ENCODE data around the gene PCNX2.

PCNX2 gene

DNA sequence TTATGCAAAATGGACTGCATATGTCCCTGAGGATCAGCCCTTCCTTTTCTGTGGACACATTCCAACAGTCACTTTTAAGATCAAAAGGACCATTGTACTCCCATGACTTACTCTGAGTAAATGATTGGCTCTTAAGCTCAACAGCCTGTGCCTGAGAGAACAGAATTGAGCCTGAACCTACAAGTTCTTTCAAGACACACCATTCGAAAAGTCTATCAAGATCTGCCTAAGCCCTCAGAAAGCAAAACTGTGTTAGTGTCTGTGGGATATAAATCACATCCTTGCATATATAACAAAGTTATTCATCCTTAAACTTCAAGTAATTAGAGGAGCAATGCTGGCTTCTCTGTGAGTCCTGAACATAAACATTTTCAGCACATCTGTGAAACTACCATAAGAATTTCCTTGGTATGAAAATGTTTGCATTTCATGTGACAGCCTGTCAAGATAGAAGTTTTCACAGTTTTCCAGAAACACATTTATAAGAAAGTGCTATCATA lies 41.6 kb downstream of the PCNX2 start:
- Mint-ChIP-seq H3K9me3 (no peaks in the 10 kb centered on the region), H3K36me3 (peaks cover 33% of the 10 kb centered on the region), H3K27ac (no peak overlapping the region), H3K4me3 (no peak overlapping the region), H3K27me3 (no peaks in the 10 kb centered on the region), H3K4me1 (no peaks in the 10 kb centered on the region)
- no peak for ATAC-seq

DNA sequence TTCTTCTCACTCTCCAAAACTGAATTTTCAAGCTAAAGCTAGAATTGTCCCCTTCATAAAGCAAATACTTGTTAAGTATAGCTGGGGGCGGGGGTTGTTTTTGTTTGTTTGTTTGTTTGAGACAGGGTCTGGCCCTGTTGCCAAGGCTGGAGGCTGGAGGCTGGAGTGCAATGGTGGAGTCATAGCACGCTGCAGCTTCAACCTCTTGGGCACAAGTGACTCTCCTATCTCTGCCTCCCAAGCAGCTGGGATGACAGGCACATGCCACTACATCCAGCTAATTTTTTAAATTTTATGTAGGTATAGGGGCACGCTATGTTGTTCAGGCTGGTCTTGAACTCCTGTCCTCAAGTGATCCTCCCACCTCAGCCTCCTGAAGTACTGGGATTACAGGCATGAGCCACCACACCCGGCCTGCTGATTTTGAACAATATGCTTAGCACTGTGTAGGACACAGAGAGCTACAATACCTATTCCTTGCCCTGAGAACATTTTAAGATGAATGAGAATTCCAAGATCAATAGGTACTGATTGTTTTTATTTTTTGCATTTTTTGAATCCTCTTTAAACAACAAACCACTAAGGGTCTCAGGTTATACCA lies 42.2 kb downstream of the PCNX2 start:
- Mint-ChIP-seq H3K36me3 (peaks cover 33% of the 10 kb centered on the region), H3K9me3 (no peaks in the 10 kb centered on the region), H3K27ac (no peak overlapping the region), H3K4me1 (no peaks in the 10 kb centered on the region), H3K27me3 (no peaks in the 10 kb centered on the region), H3K4me3 (no peak overlapping the region)
- ATAC-seq: no peak

DNA sequence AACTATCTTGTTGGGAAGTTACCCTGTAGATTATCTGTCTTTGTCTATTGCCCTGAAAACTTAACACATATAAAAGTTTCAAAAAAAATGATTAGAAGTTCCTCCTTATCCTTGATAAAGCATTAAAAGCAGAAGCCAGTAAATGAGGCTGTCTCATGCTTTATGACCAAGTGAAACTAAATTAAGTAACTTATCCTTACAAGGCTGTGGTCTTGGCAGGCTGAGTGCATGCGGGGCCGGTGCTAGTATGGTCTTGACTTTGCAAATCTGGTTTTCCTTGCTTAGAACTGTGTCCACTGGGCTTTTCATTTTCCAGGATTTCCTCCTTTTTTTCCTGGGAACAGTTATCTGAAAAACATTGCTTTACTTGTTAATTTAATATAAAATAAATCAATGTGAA lies 43.1 kb downstream of the PCNX2 start:
- H3K36me3 Mint-ChIP-seq: peaks cover 29% of the 10 kb centered on the region
- H3K4me1 Mint-ChIP-seq: no peaks in the 10 kb centered on the region
- no peaks in the 10 kb centered on the region for H3K9me3 Mint-ChIP-seq
- H3K27me3 Mint-ChIP-seq: no peaks in the 10 kb centered on the region
- ATAC-seq: no peak
- no peak overlapping the region for H3K4me3 Mint-ChIP-seq
- H3K27ac Mint-ChIP-seq: no peak overlapping the region

DNA sequence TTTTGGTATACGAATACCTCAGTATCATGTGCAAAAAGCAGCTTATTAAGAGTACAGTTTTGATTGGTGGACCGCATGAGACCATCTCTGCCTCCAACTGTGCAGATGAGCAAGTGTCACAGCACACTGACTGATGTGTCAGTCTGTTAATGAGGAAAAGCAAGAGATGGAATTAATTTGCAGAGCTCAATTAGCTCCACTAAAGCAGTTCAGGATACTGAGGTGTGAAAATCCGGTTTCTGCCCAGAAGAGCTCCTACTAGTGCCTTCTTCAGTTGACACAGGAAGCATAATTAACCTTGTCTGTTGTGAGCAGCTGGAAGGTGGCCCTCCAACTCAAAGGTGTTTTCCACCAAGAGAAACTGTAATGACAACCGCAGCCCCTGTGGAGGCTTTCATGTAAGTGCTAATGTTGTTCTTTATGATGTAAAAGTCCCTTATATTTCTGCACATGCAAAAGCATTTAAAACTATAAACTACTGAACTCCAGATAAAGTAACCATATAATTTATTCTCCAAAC lies 44.3 kb downstream of the PCNX2 start:
- no peak overlapping the region for H3K4me3 Mint-ChIP-seq
- H3K9me3 Mint-ChIP-seq: no peaks in the 10 kb centered on the region
- no peak overlapping the region for H3K27ac Mint-ChIP-seq
- no peaks in the 10 kb centered on the region for H3K27me3 Mint-ChIP-seq
- no peaks in the 10 kb centered on the region for H3K4me1 Mint-ChIP-seq
- peaks cover 29% of the 10 kb centered on the region for H3K36me3 Mint-ChIP-seq
- no peak for ATAC-seq

DNA sequence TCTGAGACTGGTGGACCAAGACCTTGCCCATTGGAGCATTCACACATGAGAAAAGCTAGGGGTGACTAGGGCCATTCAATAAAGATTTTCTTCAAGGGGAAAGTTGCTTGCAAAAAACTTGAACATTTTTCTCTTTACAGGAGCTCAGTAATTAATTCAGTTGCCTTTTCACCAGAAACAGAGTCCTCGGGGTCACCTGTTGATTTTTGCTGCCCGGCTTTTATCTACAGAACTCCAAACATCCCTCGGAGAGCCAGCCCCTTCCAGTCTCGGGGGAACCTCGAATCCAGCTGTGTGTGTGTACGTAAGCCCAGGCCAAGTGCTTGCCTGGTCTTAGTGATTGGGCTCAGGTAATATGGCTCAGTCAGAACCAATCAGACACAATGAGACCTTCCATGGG lies 47.5 kb downstream of the PCNX2 start:
- H3K36me3 Mint-ChIP-seq: peaks cover 40% of the 10 kb centered on the region
- ATAC-seq: no peak
- no peak overlapping the region for H3K27ac Mint-ChIP-seq
- no peaks in the 10 kb centered on the region for H3K9me3 Mint-ChIP-seq
- no peaks in the 10 kb centered on the region for H3K27me3 Mint-ChIP-seq
- no peak overlapping the region for H3K4me3 Mint-ChIP-seq
- H3K4me1 Mint-ChIP-seq: no peaks in the 10 kb centered on the region

DNA sequence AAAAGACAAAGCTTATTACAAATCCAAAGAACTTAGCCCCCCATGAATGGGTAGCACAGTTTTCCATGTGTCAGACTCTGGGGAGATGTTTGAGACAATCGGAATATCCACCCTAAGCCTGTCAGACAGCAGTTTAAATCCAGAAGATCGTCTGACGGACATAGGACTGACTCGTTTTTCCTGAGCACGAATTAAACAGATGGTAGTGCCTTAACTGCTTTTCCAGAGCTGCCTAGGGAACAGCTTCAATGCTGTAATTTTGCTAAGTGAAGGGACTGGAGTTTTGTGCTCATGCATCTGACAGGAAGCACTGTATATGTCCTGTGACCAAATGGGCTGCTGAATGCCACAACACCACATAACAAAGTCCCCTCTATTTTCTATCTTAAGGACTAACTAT lies 48.6 kb downstream of the PCNX2 start:
- no peak overlapping the region for H3K27ac Mint-ChIP-seq
- H3K27me3 Mint-ChIP-seq: no peaks in the 10 kb centered on the region
- no peak overlapping the region for H3K4me3 Mint-ChIP-seq
- no peak for ATAC-seq
- H3K36me3 Mint-ChIP-seq: peaks cover 40% of the 10 kb centered on the region
- H3K4me1 Mint-ChIP-seq: no peaks in the 10 kb centered on the region
- no peaks in the 10 kb centered on the region for H3K9me3 Mint-ChIP-seq

DNA sequence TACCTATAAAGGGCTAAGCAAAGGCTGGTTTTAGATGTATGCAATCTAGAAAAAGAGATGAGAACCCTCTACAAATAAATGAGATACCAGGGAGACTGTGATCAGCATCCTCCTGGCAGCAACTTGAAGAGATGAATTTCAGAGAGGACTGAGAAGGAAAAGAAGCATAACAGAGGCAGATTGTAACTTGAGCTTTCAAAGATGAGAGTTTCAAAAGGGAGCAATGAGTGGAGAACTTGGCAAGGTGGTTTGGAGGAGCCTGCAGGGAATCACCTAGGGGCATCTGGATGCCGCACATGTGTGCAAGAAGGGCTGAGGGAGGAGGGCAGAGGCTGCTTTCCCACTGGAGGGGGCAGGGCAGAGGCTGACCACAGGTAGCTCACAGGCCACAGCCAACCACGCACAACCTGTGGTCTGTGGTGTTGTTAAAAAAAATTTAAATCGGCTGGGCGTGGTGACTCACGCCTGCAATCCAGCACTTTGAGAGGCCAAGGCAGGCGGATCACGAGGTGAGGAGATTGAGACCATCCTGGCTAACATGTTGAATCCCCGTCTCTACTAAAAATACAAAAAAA lies 50.2 kb downstream of the PCNX2 start:
- H3K4me1 Mint-ChIP-seq: no peaks in the 10 kb centered on the region
- H3K27me3 Mint-ChIP-seq: no peaks in the 10 kb centered on the region

DNA sequence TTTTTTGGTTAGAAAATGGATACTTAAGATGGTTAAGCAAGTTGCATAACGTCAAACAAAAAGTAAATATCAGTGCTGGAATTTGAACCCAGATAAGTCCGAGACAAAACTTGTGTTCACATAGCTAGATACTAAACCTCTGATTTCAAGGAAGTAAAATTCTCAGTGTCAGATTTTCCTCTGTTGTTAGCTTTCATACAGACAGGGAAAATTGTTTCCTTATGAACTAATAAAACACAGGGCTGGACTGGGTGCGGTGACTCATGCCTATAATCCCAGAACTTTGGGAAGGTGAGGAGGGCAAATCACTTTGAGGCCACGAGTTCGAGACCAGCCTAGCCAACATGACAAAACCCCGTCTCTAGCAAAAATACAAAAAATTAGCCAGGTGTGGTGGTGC lies 51.3 kb downstream of the PCNX2 start:
- no peak overlapping the region for H3K27ac Mint-ChIP-seq
- H3K36me3 Mint-ChIP-seq: peaks cover 25% of the 10 kb centered on the region
- no peaks in the 10 kb centered on the region for H3K27me3 Mint-ChIP-seq
- H3K4me1 Mint-ChIP-seq: no peaks in the 10 kb centered on the region
- H3K4me3 Mint-ChIP-seq: no peak overlapping the region
- ATAC-seq: no peak
- no peaks in the 10 kb centered on the region for H3K9me3 Mint-ChIP-seq

More for the DNA sequence above, 50.2 kb downstream of the PCNX2 start:
- Mint-ChIP-seq H3K27ac (no peak overlapping the region), H3K36me3 (peaks cover 36% of the 10 kb centered on the region), H3K9me3 (no peaks in the 10 kb centered on the region), H3K4me3 (no peak overlapping the region)
- ATAC-seq: no peak

DNA sequence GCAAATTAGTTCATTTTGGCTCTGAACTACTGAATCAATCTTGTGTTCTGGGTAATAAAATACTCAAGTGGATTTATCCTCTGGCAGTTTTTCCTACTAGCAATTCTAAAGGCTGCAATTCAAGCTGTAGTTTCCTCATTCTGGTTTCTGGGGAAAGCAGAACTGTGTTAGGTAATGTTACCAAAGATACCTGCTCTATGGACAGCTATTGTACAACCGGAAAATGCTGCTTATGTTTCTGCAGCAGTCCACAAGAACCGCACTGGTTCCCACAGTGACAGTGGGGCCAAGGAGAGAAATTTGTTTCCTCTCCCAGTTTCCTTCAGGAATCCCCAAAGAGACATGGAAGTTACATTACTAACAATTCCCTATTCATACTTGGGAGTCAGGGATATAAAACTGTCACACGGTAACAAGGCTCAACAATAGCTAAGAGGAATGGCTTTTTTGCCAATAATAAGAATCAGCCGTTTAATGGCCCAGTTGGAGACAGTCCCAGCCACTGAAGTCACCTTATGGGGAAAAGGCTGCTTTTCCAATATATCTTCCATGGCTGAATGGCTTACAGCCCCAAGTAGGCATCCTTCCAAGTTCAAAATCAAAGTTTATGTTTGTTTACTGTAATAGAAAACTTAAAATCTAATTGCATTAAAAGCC lies 52.6 kb downstream of the PCNX2 start:
- no peak for ATAC-seq
- no peaks in the 10 kb centered on the region for H3K4me1 Mint-ChIP-seq
- no peaks in the 10 kb centered on the region for H3K9me3 Mint-ChIP-seq
- no peak overlapping the region for H3K4me3 Mint-ChIP-seq
- H3K27me3 Mint-ChIP-seq: no peaks in the 10 kb centered on the region
- no peak overlapping the region for H3K27ac Mint-ChIP-seq
- H3K36me3 Mint-ChIP-seq: peaks cover 18% of the 10 kb centered on the region

DNA sequence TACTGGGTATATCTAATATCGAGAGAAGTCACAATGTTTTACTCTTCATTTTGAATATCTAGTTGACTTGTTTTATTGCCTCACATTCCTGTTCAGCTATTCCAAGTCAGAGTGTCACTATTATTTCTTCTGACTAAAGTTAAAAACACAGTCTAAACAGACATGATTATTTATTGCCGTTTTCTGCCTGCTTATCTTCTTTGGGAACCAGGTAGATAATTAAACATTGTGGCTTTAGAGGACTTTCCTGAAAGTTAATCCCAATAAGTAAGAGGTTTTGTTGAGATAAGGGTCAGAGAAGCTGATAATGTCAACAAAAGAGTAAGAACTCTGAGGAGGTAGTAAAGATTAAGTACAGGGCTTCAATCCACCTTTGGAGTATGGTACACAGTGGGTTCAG lies 53.8 kb downstream of the PCNX2 start:
- Mint-ChIP-seq H3K4me3 (no peak overlapping the region), H3K27ac (no peak overlapping the region), H3K36me3 (peaks cover 23% of the 10 kb centered on the region), H3K27me3 (no peaks in the 10 kb centered on the region), H3K9me3 (no peaks in the 10 kb centered on the region), H3K4me1 (no peaks in the 10 kb centered on the region)
- ATAC-seq: no peak

DNA sequence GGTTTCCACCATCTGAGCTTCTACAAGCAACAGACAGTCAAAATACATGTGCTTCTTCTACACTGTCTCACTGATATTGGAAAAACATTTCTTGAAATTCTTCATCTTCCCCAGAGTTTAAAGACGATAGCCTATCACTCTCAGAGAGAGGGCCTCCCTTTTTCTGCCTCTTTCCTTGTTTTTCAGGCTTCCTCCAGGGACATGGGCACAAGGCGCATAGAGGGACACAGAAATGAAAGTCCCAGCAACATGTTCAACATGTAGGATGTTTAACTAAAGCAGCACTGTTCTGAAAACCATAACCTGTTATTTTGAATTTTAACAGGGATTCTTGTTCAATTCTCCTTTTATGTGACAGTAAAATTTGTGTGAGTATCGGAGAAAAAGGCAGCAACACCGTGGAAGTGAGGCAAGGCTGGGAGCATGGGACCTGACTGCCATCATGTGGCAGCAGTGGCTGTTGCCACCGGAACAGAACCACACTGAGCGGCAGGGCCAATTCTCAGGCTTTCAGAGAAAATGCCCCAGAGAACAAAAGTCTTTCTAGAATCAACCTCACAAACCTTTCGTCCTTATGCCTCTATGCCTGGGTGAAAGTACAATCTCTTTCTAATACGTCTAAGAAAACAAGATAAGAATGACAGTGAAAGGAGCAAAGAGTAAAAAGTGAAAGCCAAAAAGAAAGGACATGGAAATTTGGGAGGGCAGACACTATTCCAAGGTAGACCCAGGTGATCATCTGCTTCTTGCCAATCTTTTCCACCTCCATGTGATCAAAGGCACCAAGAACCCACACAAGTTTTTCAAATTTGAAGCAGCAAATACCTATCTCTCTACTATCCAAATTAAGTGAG lies 54.5 kb downstream of the PCNX2 start:
- no peak for ATAC-seq
- H3K27ac Mint-ChIP-seq: no peak overlapping the region

DNA sequence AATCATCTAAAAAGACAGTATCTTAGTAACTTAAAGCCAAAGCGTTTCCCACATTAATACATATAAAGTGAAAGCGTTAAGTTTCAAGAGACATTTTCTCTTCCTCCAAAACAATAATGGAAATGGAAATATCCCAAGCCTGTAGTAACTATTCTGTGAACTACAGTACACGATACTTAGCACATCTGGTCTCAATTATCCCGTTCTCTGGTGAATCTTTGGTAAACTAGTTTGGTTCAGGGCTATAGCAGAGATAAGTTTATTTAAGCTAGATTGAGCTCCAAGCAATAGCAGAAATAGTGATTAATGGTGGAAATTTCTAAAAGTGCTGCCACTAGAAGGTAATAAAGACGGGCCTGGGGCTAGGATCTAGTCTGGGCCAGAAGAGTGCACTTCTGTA lies 55.2 kb downstream of the PCNX2 start:
- no peaks in the 10 kb centered on the region for H3K27me3 Mint-ChIP-seq
- ATAC-seq: no peak
- no peaks in the 10 kb centered on the region for H3K9me3 Mint-ChIP-seq
- no peak overlapping the region for H3K4me3 Mint-ChIP-seq
- H3K4me1 Mint-ChIP-seq: no peaks in the 10 kb centered on the region
- H3K36me3 Mint-ChIP-seq: peaks cover 31% of the 10 kb centered on the region
- no peak overlapping the region for H3K27ac Mint-ChIP-seq

More for the DNA sequence above, 54.5 kb downstream of the PCNX2 start:
- no peaks in the 10 kb centered on the region for H3K9me3 Mint-ChIP-seq
- no peaks in the 10 kb centered on the region for H3K27me3 Mint-ChIP-seq
- no peak overlapping the region for H3K4me3 Mint-ChIP-seq
- peaks cover 29% of the 10 kb centered on the region for H3K36me3 Mint-ChIP-seq
- no peaks in the 10 kb centered on the region for H3K4me1 Mint-ChIP-seq

DNA sequence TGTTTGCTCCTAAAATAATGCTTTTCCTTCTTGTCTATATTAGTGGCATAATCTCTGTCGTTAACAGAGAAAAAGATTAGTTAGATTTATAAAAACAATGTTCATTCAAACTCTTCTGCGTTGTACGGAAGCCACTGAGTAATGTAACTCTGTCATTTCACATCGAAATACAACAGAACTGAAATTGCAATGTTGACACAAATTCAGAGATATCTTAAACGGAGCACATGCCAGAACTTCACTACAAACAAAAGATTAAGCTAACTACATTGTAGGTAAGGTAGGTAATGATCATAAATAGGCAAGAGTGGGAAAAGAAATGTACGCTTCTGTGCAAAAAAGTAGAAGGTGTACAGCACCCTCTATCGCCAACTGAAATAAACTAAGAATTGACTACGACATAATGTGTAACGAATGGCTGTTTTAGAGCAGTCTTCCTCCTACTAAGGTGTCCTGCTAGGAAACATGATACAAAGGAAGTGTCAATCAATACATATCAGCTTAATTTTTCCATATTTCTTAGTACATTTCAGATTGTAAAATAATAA lies 56.6 kb downstream of the PCNX2 start:
- H3K4me3 Mint-ChIP-seq: no peak overlapping the region
- H3K9me3 Mint-ChIP-seq: no peaks in the 10 kb centered on the region
- peaks cover 35% of the 10 kb centered on the region for H3K36me3 Mint-ChIP-seq
- no peak overlapping the region for H3K27ac Mint-ChIP-seq
- no peaks in the 10 kb centered on the region for H3K27me3 Mint-ChIP-seq
- no peak for ATAC-seq
- no peaks in the 10 kb centered on the region for H3K4me1 Mint-ChIP-seq

DNA sequence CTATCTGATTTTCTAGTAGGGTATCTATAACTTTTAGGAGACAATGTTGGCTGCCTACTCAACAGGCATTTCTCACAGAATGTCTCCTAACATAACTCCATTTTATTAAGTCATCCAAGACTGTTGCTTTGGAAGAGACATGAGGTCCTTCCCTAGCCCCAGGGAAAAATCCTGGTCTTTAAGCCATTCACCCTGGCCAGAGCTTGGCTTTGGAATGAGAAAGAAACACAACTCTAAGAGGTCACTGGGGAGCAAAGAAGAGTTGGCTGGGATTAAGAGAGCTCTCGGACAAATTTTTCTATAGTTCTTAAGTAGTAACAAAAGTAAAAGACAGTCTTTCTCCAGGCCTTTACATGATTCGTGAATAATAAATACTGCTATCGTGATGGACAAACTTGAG lies 57.9 kb downstream of the PCNX2 start:
- H3K27me3 Mint-ChIP-seq: no peaks in the 10 kb centered on the region
- no peak for ATAC-seq
- H3K36me3 Mint-ChIP-seq: peaks cover 46% of the 10 kb centered on the region
- no peak overlapping the region for H3K4me3 Mint-ChIP-seq
- no peaks in the 10 kb centered on the region for H3K4me1 Mint-ChIP-seq
- no peaks in the 10 kb centered on the region for H3K9me3 Mint-ChIP-seq
- no peak overlapping the region for H3K27ac Mint-ChIP-seq

DNA sequence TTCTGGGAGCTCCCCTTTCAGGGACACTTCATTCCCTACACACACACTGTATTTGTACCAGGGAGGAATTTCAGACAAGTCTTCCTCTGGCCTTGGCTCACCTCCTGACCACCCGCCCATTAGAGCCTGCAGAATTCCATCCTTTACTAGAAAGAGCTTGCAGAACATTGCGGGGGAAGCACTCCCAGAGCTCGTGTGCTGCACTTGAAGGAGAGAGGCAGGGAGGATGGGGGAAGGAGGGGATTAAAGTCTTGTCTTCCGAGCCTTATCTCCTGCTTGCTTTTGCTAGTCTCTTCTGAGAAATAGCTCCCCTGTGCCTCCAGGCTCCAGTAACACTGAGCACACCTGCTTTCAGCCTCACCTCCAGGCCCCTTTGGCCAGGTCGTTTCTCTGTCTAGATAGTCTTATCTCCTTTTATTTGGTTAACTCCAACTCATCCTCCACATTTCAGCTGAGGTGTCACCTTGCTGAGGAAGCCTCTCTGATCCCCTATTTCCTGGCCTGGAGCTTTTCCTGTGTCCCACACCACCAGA lies 62.0 kb downstream of the PCNX2 start:
- Mint-ChIP-seq H3K36me3 (peaks cover 60% of the 10 kb centered on the region), H3K9me3 (no peaks in the 10 kb centered on the region), H3K27ac (no peak overlapping the region), H3K4me3 (no peak overlapping the region), H3K27me3 (no peaks in the 10 kb centered on the region), H3K4me1 (no peaks in the 10 kb centered on the region)
- ATAC-seq: no peak
